H4 (cell line): Measurements from ENCODE around the gene LDLR. TPM values are rescaled to one million over a fixed set of nuclear protein-coding genes. Genes with fewer than 3 reads are reported as not detected.
"Not testable (repeated sequence)": the region's sequence is repeated elsewhere in the genome, so short reads cannot be mapped to it uniquely, and the experiment has no call there.

ENCODE experiments used
- DNase-seq: peaks from one replicate; pipeline ENCODE4 v3.0.0-alpha.2; 2015; ENCODE audit warnings: low spot score
- total RNA-seq: library from RNA; depleted of rRNA; stranded (reverse); fragments of >200 nt; shearing (Covaris generic); gene quantifications from 2 replicates; pipeline ENCODE4 v1.2.3, GENCODE V29; 2014

LDLR gene
- total RNA-seq, 1 experiment from 2014 or later: 87.2 TPM

GRCh38 chr19:11140896-11141295, 51.6 kb downstream of the LDLR start:
- no peak for DNase-seq

GRCh38 chr19:11141937-11142527, 52.8 kb downstream of the LDLR start:
- no peak for DNase-seq

GRCh38 chr19:11142528-11143171, 53.4 kb downstream of the LDLR start:
- peak; percentile 89 for DNase-seq

- DNase-seq: no peak
Observed at GRCh38 chr19:11145536-11145924, 56.3 kb downstream of the LDLR start.

GRCh38 chr19:11148001-11148400, 58.7 kb downstream of the LDLR start:
- no peak for DNase-seq

DNA sequence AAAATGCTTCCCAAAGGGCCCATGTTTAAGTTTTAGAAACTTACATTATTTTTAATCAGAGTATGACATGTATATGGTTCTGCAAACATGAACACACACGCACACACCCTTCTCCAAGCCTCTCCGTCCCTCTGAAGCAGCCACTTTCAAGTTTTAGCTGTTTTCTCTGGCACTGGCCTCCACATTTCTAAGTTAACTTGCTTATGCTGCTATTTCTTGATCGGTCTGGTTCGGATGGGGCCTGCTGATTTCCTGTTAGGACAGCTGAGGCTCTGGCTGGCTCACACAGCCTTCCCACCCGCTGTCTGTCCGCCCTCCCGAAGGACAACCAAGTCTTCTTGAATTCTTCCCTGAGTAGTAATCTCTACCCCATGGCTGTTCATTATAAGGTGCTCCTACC, 61.9 kb downstream of the LDLR start:
- DNase-seq: no peak

GRCh38 chr19:11152318-11153062, 63.2 kb downstream of the LDLR start:
- DNase-seq: no peak

DNA sequence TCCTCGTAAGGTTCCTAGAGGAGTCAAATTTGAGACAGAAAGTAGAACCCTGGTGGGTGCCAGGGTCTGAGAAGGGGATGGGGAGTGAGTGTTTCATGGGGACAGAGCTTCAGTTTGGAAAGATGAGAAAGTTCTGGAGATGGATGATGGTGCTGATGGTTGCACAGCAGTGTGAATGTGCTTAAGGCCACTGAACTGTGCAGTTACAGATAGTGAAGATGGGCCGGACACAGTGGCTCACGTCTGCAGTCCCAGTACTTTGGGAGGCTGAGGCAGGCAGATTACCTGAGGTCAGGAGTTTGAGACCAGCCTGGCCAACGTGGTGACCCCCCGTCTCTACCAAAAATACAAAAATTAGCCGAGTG, 65.4 kb downstream of the LDLR start:
- no peak for DNase-seq

DNA sequence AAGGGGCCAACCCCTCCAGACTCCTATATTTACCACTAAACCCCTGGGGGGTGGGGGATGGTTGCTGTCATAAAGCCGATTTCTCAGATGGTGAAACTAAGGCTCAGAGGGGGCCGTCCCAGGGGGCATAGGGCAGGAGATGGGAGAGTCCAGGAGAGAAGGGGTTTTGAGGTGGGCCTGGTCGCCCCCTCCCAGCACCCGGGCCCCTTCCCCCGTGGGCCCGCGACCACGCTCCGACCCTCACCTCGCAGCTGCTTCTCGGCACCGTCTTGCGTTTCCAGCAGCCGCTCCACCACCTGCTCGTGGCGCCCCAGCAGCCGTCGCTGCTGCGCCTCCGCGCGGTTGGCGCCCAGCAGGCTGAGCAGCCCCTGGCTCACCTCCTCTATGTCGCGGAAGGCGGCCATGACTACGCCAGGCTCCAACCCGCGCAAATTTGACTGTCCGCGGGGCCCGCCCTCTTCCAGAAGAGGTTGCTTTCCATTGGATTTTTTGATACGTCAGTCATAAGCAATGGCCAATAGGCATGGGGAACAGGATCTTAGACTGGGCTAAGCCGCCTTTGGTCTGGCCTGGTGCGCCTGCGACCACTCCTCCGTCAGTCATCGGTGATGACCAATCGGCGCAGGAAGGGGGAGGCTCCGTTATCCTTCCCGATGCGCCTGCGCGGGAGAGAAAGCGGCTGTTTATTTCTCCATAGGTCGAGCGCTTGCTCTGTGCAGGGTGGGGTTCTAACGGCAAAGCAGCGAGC, 66.3 kb downstream of the LDLR start, which contains the start of gene SPC24:
Gene SPC24, minus strand, starts transcription at position 410 of the 748 bp plus-strand sequence. Its CDS starts 6 bp downstream, at position 404.
- DNase-seq: peak; percentile 98

- no peak for DNase-seq
Observed at GRCh38 chr19:11159598-11160439, 70.6 kb downstream of the LDLR start.

DNA sequence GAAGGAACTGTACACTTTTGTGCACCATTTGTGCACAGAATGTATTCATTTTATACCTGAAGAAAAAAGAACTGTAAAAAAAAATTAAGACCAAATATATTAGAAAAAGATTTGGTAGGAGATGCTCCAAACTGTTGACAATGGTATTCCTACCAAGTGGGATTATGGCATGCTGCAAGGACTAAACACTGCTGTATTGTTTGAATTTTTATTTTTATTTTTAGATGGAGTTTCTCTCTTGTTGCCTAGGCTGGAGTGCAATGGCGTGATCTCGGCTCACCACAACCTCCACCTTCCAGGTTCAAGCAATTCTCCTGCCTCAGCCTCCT, 71.1 kb downstream of the LDLR start:
- not testable (repeated sequence) for DNase-seq

- no peak for DNase-seq
Observed at GRCh38 chr19:11164296-11164695, 75.0 kb downstream of the LDLR start.

DNA sequence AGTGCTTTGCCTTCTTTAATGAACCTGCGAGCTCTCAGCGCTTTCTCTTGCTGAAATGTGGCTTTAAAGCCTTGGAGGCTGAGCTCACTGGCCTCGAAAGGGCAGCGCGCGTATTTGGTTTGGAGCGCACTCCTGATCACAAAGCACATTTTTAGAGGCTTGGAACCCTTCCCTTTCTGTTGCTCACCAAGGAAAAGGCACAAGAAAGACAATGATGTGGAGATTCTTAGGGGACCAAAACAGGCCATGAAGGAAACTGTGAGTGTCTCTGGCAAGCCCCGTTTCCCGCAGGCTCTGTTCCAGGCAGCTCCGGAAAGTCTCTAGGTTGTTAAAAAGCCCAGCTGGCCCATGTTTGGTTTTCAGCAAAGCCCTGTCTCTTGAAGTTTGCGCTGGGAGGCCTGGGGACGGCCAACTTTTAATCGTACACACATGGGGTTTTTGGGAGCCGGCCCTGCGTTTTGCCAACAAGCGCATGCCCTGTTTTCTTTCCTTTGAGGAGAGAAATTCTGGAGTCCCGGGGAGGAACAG, 75.7 kb downstream of the LDLR start:
- no peak for DNase-seq

DNA sequence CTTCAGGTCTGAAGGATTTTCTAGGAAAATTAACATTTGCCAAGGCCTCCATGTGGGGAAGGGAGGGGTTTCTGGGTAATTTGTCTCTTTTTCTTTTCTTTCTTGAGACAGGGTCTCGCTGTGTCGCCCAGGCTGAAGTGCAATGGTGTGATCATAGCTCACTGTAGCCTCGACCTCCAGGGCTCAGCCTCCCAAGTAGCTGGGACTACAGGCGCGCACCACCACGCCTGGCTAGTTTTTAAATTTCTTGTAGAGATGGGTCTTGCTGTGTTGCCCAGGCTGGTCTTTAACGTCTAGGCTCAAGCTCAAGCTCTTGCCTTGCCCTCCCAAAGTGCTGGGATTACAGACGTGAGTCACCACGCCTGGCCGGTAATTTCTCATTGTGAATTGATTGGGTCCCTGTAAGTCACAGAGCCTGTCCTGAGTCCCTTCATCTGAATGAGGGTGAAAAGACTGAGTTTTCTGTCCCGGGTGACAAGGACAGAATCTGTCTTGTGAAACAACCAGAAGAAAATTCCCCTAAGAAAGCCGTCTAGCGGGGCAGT, 76.3 kb downstream of the LDLR start:
- no peak for DNase-seq

- no peak for DNase-seq
Observed at GRCh38 chr19:11166281-11167142, 77.2 kb downstream of the LDLR start.

GRCh38 chr19:11168568-11168967, 79.3 kb downstream of the LDLR start:
- peak; percentile 62 for DNase-seq

DNA sequence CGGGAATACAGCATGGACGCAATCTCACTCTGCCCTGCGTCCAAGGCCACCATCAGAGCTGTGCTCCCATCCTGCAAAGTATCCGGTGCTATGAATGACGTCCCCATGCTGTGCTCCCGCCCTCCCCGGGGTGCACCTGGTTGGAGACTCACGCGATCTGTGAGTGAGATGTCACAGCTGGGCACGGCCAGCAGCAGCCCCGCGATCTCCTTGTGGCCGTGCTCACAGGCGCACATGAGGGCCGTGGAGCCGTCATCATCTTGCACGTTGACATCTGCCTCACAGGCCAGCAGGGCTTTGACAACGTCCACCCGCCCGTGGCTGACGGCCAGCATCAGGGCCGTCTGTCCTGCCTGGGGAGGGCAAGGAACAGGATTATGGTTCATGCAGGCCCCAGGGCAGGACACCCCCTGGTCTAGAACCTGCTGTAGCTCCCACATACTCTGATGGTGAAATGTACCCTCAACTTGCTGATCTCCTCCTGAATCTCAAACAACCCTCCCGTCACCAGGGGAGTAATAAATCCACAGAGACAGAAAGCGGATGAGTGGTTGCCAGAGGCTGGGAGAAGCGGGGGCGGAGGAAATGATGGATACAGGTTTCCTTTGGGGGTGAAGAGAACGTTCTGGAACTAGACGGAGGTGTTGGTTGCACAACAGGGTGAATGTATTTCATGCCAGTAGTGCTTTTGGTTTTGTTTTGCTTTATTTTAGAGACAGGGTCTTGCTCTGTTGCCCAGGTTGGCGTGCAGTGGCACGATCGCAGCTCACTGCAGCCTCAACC, 80.8 kb downstream of the LDLR start:
- DNase-seq: no peak

GRCh38 chr19:11171144-11171543, 81.9 kb downstream of the LDLR start:
- no peak for DNase-seq

DNA sequence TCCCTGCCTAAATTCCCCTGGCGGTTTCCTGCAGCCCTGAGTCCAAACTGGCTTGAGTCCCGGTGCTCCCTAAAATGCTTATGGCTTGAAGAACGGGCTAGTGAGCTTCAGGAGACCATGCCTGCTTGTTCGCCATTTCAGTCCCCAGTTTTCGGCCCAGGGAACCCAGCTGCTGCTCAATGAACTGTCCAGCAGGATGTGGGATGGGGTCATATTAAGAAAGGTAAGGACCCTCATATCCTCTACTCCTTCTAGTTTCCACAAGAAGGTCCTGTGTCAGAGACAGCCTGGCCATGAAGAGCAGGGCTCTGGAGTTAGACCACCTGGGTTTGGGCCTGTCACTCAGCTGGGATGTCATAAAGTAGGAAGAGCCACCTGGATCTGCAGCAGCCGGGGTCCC, 83.3 kb downstream of the LDLR start:
- DNase-seq: no peak
